Measurements from ENCODE around the gene CASP2. TPM values are rescaled to one million over a fixed set of nuclear protein-coding genes. Genes with fewer than 3 reads are reported as not detected.

Gene CASP2
- polyA plus RNA-seq, 1 experiment: 16.0 TPM

- H3K4me3 ChIP-seq (ENCODE audit: low read depth, low read length): no peak overlapping the region
- H3K36me3 ChIP-seq (ENCODE audit: control insufficient read depth, insufficient read depth, low read length): peaks cover 17% of the 10 kb centered on the region
- DNase-seq (ENCODE audit: low read depth): no peak
- no peak for TF ChIP-seq CTCF (IDR thresholded peaks at IDR 0.05; ENCODE audit: insufficient read depth, low read depth, low read length)
- H3K27me3 ChIP-seq (ENCODE audit: control insufficient read depth, insufficient read depth, low read length): no peaks in the 10 kb centered on the region
- ChIA-PET POLR2A (interaction anchor here (1.2 kb wide), 1 partner anchor 9 kb away, joined by 3 read pairs; no protein-coding TSS in a partner anchor), CTCF (interaction anchor here (0.9 to 1.2 kb wide), 2 partner anchors 68 to 72 kb away, joined by 3 to 4 read pairs; no protein-coding TSS in a partner anchor)
These were observed 20.5 kb downstream of the CASP2 start for GRCh38 chr7:143308632-143309031.

- H3K27me3 ChIP-seq (ENCODE audit: control insufficient read depth, insufficient read depth, low read length): no peaks in the 10 kb centered on the region
- ChIA-PET CTCF (interaction anchor here (0.6 kb wide), 1 partner anchor 81 kb away, joined by 3 read pairs; no protein-coding TSS in a partner anchor), POLR2A (interaction anchor here (0.7 kb wide), 1 partner anchor 353 kb away, joined by 3 read pairs; no protein-coding TSS in a partner anchor)
- no peaks in the 10 kb centered on the region for H3K36me3 ChIP-seq (ENCODE audit: control insufficient read depth, insufficient read depth, low read length)
- DNase-seq (ENCODE audit: low read depth): no peak
- no peak for TF ChIP-seq CTCF (IDR thresholded peaks at IDR 0.05; ENCODE audit: insufficient read depth, low read depth, low read length)
- no peak overlapping the region for H3K4me3 ChIP-seq (ENCODE audit: low read depth, low read length)
These were observed 26.0 kb downstream of the CASP2 start for GRCh38 chr7:143314127-143314526.

GRCh38 chr7:143315776-143316175, 27.6 kb downstream of the CASP2 start, which contains the start of gene CLCN1:
CLCN1 (plus strand) TSS chr7:143316111; CDS start chr7:143316213, 102 bp downstream.
- Histone ChIP-seq H3K36me3 (ENCODE audit: control insufficient read depth, insufficient read depth, low read length) (no peaks in the 10 kb centered on the region), H3K4me3 (ENCODE audit: low read depth, low read length) (no peak within 1 kb of the TSS), H3K27me3 (ENCODE audit: control insufficient read depth, insufficient read depth, low read length) (no peaks in the 10 kb centered on the region)
- TF ChIP-seq CTCF (IDR thresholded peaks at IDR 0.05; ENCODE audit: insufficient read depth, low read depth, low read length): no peak
- POLR2A ChIA-PET: no interaction called here
- no peak for DNase-seq (ENCODE audit: low read depth)
- CTCF ChIA-PET: interaction anchor here (1.0 to 1.8 kb wide), 2 partner anchors 75 to 85 kb away, joined by 3 to 5 read pairs; no protein-coding TSS in a partner anchor

GRCh38 chr7:143316492-143316891, 28.3 kb downstream of the CASP2 start:
- H3K27me3 ChIP-seq (ENCODE audit: control insufficient read depth, insufficient read depth, low read length): no peaks in the 10 kb centered on the region
- TF ChIP-seq CTCF (IDR thresholded peaks at IDR 0.05; ENCODE audit: insufficient read depth, low read depth, low read length): no peak
- ChIA-PET POLR2A (no interaction called here), CTCF (interaction anchor here (1.8 kb wide), 1 partner anchor 76 kb away, joined by 5 read pairs; no protein-coding TSS in a partner anchor)
- H3K4me3 ChIP-seq (ENCODE audit: low read depth, low read length): no peak overlapping the region
- no peak for DNase-seq (ENCODE audit: low read depth)
- H3K36me3 ChIP-seq (ENCODE audit: control insufficient read depth, insufficient read depth, low read length): no peaks in the 10 kb centered on the region

- ChIA-PET CTCF (interaction anchor here (0.6 to 0.7 kb wide), 2 partner anchors 9 to 16 kb away, joined by 3 read pairs; no protein-coding TSS in a partner anchor), POLR2A (no interaction called here)
- DNase-seq (ENCODE audit: low read depth): no peak
- no peak for TF ChIP-seq CTCF (IDR thresholded peaks at IDR 0.05; ENCODE audit: insufficient read depth, low read depth, low read length)
- Histone ChIP-seq H3K36me3 (ENCODE audit: control insufficient read depth, insufficient read depth, low read length) (no peaks in the 10 kb centered on the region), H3K4me3 (ENCODE audit: low read depth, low read length) (no peak overlapping the region), H3K27me3 (ENCODE audit: control insufficient read depth, insufficient read depth, low read length) (no peaks in the 10 kb centered on the region)
These were observed 30.5 kb downstream of the CASP2 start for GRCh38 chr7:143318661-143319060.
